ENCODE results near the gene CAV3. TPM values are rescaled to one million over a fixed set of nuclear protein-coding genes. Genes with fewer than 3 reads are reported as not detected.

CAV3 gene
- total and polyA plus RNA-seq, 9 of the 15 experiments (the other 6 are each of a cell fraction or from before 2014, with no cell fraction given) = not detected

DNA sequence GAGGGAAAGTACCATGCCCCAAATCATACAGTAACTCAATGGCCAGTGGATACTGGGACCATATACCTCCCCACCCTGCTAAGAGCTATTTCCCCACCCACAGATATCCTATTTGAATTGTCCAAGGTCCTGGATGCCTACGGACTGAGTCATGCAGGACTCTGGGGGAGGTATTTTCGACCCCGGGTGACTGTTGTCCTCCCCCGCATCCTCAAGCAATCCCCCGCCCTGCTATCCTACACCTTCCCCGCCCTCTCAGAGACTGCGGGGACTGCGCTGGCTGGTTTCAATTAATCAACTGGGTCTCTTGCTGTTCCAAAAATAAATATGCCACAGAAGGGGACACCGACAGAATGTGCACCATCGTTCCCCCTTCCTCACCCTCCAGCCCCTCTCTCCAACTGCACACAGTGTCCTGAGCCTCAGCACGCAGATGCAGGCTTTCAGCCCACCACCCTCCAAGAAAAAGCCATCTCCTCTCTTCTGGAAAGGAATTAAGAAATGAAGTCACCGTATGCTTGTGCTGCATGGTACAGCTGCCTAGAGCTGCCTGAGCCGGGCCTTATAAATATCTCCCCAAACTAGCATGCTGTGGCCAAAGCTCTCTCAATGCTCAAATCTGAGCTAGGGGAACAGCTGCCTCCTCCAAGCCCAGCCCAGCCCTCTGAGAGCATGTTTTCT lies 8.1 kb downstream of the CAV3 start (continued):
- TF ChIP-seq REST (IDR thresholded peaks at IDR 0.05; ENCODE audit: borderline replicate concordance) (peak; percentile 52; the same call in 1 of the 2 replicates), REST (CRISPR knock-in tag; IDR thresholded peaks at IDR 0.05; ENCODE audit: low read depth) (no peak), IRF2 (CRISPR knock-in tag; IDR thresholded peaks at IDR 0.05) (no peak), MAFF (IDR thresholded peaks at IDR 0.05; ENCODE audit: low read length) (no peak), ZBTB7A (IDR thresholded peaks at IDR 0.05; ENCODE audit: borderline replicate concordance, control insufficient read depth, low read depth, low read length) (peak; percentile 65; the same call in 1 of the 2 replicates), RFX1 (IDR thresholded peaks at IDR 0.05) (no peak), ZBTB33 (CRISPR knock-in tag; IDR thresholded peaks at IDR 0.05) (no peak), SRSF3 (IDR thresholded peaks at IDR 0.05; ENCODE audit: insufficient read depth, low read length) (no peak), JUND (IDR thresholded peaks at IDR 0.05; ENCODE audit: borderline replicate concordance, low read depth, low read length) (peak; percentile 96), JUND (tag; IDR thresholded peaks at IDR 0.05; ENCODE audit: borderline replicate concordance, low read depth, low read length) (peak; percentile 86; the same call in 1 of the 3 replicates), PRMT5 (CRISPR knock-in tag; IDR thresholded peaks at IDR 0.05) (no peak), KLF16 (IDR thresholded peaks at IDR 0.05) (peak; percentile 41; the same call in 1 of the 2 replicates), PCBP2 (IDR thresholded peaks at IDR 0.05; ENCODE audit: low read depth, low read length, poor library complexity, severe bottlenecking) (no peak), JUN (IDR thresholded peaks at IDR 0.05; ENCODE audit: borderline replicate concordance, low read depth, low read length) (peak; percentile 83), JUN (CRISPR knock-in tag; IDR thresholded peaks at IDR 0.05; ENCODE audit: borderline replicate concordance) (no peak), ASH1L (IDR thresholded peaks at IDR 0.05; ENCODE audit: borderline replicate concordance, low read depth, partially characterized antibody) (no peak)
